Occipital lobe (tissue), 2 donors: ENCODE results near the gene CCAR1. TPM values are rescaled to one million over a fixed set of nuclear protein-coding genes. Genes with fewer than 3 reads are reported as not detected.
"Not testable (repeated sequence)": the region's sequence is repeated elsewhere in the genome, so short reads cannot be mapped to it uniquely, and the experiment has no call there.

Source experiments
- DNase-seq: peaks from one replicate; lab custom pipeline; 2025; lab: John Stamatoyannopoulos, UW
- total RNA-seq: library from RNA; depleted of rRNA; stranded (reverse); fragments of >200 nt; gene quantifications from one replicate; pipeline ENCODE4 v1.2.3, GENCODE V29; 2014

CCAR1 gene
- total RNA-seq, 1 donor from 2014 or later = 41.0 TPM

DNA sequence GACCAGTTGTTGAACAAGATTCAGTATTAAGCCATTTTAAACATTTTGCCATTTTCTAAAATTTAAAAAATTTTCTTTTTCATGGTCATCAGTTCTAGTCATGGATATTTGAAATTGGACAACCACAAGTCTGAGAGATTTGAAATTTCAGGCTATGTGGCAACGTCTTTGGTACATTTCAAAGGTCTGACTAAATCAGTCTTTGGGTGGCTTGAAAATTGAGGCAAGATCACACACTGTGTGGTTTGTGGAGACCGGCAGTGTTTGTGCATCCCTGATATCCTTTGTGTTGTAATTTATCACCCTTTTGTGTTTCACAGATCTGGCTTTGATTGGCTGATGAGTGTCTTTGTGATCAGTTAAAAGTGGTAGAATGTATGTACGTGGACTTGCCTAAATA lies 35.7 kb downstream of the CCAR1 start:
- DNase-seq = no peak

DNA sequence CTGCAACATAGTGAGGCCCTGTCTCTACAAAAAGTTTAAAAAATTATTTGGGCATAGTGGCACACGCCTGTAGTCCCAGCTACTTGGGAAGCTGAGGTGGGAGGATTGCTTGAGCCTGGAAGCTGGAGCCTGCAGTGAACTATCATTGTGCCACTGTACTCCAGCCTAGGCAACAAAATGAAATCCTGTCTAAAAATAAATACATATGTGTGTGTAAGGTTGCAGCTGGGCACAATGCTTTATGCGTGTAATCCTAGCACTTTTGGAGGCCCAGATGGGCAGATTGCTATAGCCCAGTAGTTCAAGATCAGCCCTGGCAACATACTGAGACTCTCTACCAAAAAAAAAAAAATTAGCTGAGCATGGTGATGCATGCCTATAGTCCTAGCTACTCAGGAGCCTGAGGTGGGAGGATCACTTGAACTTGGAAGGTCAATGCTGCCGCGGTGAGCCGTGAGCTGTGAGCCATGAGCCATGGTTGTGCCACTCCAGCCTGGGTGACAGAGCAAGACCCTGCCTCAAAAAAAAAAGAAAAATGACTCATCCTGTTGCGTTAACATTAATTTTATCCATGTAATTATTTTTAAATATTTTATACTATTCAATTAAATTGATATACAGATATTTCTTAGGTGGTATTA lies 38.3 kb downstream of the CCAR1 start:
- DNase-seq = no peak

DNA sequence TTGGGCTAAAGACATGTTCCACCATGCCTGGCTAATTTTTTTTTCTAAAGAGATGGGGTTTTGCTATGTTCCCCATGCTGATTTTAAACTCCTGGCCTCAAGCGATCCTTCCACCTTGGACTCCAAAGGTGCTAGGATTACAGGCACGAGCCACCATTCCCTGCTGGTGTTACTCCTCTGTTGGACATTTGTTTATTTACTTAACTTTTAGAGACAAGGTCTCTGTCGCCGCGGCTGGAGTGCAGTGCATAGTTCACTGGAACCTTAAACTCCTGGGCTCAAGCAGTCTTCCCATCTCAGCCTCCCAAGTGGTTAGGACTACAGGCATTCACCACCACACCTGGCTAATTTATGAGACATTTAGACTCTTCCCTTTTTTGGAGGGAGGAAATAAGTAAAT lies 38.9 kb downstream of the CCAR1 start:
- no peak for DNase-seq

DNA sequence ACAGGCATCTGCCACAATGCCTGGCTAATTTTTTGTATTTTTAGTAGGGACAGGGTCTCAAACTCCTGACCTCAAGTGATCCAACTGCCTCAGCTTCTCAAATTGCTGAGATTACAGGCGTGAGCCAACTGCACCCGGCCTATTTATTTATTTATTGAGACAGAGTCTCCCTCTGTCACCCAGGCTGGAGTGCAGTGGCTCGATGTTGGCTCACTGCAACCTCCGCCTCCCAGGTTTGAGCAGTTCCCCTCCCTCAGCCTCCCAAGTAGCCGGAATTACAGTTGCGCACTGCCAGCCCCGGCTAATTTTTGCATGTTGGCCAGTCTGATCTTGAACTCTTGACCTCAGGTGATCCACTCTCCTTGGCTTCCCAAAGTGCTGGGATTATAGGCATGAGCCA lies 46.4 kb downstream of the CCAR1 start:
- not testable (repeated sequence) for DNase-seq

DNA sequence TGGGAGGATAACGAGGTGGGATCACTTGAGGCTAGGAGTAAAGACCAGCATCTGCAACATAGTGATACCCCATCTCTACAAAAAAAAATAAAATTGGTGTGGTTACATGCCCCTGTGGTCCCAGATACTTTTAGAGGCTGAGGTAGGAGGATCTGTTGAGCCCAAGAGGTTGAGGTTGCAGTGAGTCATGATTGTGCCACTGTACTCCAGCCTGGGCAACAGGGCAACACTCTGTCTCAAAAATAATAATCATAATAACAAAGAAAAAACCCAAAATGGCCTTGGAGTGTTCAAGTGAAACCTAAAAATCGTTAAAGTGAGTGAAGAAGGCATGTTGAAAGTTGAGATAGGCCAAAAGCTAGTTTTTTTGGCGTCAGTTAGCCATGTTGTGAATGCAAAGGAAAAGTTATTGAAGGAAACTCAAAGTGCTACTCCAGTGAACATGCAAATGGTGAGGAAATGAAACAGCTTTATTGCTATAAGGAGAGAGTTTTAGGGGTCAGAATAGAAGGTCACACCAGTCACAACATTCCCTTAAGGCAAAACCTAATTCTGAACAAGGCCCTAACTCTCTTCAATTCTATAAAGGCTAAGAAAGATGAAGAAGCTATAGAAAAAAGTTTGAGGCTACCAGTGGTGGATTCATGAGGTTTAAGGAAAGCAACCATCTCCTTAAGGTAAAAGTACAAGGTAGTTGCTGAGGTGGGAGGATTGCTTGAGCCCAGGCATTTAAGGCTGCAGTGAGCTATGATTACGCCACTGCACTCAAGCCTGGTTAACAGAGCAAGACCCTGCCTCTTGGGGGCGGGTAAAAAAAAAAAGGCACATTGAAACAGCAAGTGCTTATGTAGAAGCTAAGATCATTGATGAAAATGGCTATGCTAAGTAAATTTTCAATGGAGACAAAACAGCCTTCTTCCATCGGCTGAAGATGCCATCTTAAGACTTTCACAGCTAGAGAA lies 60.9 kb downstream of the CCAR1 start:
- DNase-seq = no peak

DNA sequence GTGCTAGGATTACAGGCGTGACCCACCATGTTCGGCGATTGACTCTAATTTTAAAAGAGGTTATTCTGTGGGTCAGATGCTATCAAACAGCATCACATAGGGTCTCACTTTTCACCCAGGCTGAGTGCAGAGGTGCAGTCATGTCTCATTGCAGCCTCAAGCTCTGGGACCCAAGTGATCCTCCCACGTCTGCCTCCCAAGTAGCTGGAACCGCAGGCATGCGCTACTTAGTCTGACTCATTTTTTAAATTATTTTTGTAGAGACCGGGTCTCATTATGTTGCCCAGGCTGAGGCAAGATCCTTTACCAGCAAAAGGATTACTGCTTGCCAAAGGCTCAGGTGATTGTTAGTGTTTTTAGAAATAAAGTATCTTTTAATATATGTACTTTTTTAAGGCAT lies 63.4 kb downstream of the CCAR1 start:
- DNase-seq = no peak

DNA sequence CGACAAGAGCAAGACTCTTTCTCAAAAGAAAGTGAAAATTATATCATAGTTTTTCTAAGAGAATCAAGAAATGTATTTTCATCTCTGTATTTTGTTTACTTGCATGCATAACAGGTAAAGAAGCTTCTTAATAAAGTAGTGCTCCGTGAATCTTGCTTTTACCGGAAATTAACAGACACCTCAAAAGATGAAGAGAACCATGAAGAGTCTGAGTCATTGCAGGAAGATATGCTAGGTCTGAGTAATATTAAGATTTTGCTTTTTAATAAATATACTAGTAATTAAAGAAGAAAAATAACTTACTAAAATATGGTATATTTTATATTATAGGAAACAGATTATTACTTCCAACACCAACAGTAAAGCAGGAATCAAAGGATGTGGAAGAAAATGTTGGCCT lies 66.8 kb downstream of the CCAR1 start:
- no peak for DNase-seq

DNA sequence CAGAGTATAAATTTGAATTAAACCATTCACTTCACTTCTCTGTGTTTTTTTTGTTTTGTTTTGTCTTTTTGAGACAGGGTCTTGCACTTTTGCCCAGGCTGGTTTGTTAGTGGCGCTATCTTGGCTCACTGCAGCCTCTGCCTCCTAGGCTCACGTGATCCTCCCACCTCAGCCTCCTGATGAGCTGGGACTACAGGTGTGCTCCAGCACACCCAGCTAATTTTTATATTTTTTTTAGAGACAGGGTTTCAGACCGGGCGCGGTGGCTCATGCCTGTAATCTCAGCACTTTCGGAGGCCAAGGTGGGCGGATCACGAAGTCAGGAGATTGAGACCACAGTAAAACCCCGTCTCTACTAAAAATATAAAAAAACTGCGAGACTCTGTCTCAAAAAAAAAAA lies 69.4 kb downstream of the CCAR1 start:
- DNase-seq = no peak

DNA sequence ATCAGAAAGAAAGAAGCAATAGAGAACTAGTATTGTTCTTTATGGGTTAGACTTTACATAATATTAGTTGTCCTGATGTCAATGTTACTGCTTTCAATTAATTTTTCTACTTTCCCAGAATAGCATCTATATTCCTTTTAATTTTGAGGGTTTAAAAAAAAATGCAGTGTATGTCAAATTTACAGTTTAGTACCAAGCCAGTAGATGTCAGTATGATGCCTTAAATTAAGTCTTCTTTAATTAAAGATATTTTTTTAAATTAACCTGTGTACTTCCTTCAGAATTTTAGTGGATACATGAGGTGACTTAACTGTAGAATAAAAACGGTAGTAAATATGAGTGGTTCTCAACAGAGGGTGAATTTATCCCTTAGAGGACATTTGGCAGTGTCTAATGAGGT lies 71.1 kb downstream of the CCAR1 start:
- no peak for DNase-seq

DNA sequence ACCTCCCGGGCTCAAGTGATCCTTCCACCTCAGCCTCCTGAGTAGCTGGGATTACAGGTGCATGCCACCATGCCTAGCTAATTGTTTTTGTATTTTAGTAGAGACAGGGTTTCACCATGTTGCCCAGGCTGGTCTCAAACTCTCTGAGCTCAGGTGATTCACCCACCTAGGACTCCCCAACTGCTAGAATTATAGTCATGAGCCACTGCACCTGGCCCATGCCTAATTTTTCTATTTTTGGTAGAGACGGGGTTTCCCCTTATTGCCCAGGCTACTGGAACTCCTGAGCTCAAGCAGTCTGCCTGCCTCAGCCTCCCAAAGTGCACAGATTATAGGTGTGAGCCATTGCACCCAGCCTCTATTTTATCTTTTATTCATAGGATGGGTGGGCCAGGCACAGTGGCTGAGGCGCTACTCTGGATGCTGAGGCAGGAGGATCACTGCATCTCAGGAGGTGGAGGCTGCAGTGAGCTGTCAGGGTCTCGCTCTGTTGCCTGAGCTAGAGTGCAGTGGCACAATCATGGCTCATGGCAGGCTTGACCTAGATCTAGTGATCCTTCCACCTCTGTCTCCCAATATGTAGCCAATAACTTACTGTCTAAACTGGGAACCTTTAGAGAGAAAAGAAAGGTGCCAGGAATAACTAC lies 75.0 kb downstream of the CCAR1 start:
- no peak for DNase-seq

DNA sequence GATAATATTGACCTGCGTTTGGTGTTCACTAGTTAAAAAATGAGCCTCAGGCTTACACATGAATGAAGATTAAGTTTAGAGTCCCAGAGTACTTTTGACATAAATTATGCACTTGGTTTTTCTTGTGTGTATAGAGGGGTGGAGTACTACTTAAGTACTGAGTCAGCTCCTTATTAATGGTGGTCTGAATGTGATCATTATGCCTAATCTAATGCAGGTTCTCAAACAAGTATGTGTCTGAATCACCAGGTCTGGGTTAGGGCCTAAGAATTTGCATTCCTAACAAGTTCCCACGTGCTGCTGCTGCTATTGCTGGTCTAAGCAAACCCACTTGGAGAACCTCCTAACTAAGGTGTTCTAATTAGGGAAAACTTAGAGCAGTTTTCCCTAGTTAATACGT lies 75.6 kb downstream of the CCAR1 start:
- no peak for DNase-seq

DNA sequence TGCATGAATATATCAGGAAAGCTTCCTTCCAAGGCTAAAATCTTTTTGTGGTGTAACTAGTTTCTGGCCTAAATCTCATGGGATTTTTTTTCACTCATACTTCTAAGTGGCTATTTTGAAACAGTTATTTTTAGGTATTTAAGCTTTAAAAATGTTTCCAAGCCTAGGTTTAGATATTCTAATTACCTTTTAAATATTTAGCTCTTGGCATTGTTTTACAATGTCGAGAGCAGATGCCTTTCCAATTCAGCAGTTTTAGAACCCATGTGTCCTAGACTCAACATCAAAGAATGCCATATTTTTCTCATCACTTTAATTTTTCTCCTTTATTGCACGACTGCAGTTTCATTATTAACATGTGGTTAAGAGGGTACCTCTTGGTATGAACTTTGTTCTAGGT lies 79.2 kb downstream of the CCAR1 start:
- DNase-seq = no peak

DNA sequence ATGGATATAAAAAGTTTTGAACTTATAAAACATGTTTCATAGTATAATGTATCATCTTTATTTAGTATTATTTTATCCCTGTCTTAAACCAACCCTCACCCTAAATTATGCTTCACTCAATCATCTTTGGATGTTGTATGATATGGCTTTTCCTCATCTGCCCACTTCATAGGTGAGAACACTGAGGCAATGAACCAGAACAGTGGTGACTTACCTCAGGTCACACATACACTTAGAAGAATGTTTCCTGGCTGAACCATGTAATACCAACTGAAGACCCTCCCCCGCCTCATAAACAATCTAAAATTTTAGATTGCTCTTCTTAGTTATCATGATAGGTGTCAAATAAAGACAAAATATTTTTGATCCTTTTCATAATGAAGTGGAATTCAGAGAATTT lies 83.7 kb downstream of the CCAR1 start:
- DNase-seq = no peak

DNA sequence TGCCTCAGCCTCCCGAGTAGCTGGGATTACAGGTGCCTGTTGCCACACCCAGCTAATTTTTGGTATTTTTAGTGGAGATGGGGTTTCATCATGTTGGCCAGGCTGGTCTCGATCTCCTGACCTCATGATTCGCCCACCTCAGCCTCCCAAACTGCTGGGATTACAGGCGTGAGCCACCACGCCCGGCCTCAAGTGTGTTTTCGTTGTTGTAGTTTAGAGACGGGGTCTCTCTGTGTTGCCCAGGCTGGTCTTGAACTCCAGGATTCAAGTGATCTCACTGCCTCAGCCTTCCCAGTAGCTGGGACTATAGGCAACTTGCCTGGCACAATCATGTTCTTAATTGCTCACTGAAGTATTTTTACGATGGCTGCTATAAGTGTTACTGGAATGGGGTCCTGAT lies 89.8 kb downstream of the CCAR1 start:
- DNase-seq = not testable (repeated sequence)

DNA sequence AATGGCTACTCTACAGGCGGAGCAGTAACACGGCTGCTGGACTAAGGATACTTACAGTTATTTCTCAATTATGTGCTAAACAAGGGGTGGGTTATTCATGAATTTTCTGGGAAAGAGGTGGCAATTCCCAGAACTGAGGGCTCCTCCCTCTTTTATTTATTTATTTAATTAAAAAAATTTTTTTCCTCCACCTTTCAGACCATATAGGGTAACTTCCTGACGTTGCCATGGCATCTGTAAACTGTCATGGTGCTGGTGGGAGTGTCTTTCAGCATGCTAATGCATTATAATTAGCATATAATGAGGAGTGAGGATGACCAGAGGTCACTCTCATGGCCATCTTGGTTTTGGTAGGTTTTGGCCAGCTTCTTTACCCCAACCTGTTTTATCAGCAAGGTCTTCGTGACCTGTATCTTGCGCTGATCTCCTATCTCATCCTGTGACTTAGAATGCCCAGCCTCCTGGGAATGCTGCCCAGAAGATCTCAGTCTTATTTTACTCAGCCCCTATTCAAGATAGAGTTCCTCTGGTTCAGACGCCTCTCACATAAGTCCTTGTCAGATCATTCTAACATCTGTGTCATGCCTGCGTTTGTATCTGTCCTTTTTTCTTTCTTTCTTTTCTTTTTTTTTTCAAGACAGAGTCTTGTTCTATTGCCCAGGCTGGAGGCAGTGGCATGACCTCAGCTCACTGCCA lies 90.4 kb downstream of the CCAR1 start:
- DNase-seq = no peak

DNA sequence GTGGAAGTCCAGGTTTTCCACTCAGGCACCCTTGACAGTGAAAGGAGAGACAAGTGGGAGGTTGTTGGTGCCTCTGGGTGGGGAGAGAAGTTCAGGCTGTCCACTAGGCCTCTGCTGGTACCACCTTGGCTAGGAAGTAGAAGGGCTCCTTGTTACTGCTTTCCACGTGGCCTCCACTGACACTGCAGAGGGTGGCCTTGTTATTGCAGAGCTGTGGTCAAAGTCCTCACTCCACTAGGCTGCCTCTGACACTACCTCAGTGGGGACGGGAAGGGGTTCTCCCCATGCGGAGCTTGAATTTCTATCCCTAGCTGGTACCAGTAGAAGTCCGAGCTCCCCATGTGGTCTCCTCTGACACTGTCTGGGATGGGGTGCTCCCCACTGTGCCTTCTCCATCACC lies 91.4 kb downstream of the CCAR1 start:
- DNase-seq = no peak

DNA sequence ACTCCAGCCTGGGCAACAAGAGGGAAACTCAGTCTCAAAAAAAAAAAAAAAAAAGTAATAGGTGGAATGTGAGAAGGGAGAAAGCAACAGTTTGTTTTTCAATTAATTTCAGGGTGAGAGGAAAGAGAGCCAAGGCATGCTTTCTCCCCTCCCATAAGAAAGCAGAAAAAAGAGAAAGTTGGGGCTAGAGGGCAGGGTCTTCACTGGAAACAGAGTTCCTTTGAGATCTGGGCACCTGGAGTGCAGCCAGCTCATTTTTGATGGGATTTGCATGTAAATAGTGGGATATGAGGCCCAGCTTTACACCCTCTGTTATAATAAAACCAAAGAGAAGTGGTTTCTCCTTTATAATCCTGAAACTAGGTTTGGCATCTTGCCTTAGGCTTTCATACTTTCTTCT lies 92.5 kb downstream of the CCAR1 start:
- no peak for DNase-seq

DNA sequence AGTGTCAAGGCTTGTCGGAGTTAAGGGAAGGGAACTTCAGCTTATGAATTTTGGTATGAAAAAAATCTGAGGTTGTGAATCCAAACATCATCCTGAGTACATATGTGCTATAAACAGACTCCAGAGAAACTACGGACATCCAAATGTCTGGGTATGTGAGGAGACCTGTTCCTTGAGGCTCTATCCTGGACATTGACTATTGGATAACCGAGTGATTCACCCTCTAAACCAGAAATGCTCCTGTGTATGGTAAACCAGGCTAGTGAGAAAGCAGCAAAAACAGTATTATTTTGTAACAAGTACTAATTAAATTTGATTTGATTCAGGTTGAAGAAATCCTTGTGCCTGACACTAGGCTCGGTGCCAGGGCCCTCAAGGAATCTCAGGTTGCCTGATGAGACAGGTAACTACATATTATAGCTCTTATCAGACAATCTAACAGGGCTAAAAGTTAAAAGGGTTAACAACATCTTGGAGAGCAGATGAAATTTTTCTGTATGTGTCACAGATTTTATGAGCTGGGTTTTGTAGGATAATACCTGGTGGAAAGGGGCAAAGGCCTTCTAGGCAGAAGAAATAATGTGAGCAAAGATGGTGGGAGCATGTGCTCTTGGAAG lies 95.9 kb downstream of the CCAR1 start:
- no peak for DNase-seq

DNA sequence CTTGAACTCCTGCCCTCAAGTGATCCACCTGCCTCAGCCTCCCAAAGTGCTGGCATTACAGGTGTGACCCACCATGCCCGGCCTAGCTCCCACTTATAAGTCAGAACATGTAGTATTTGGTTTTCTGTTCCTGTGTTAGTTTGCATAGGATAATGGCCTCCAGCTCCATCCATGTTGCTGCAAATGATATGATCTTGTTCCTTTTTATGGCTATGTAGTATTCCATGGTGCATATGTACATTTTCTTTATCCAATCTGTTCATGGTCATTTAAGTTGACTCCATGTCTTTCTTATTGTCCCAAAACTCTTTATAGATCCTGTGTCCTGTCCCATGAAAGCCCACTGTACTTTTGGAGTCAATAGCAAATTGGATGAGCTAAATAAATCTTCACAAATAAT lies 99.3 kb downstream of the CCAR1 start:
- not testable (repeated sequence) for DNase-seq

DNA sequence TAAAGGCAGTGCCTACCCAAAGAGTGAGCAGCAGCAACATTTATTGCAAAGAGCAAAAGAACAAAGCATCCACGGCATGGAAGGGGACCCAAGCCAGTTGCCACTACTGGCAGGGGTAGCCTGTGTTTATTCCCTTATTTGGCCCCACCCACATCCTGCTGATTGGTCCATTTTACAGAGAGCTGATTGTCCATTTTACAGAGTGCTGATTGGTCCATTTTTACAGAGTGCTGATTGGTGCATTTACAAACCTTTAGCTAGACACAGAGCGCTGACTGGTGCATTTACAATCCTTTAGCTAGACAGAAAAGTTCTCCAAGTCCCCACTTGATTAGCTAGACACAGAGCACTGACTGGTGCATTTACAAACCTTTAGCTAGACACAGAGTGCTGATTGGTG lies 101.6 kb downstream of the CCAR1 start:
- not testable (repeated sequence) for DNase-seq
